HepG2 (cell line): ENCODE data around the gene TSN. TPM values are rescaled to one million over a fixed set of nuclear protein-coding genes. Genes with fewer than 3 reads are reported as not detected.

Experiments
- ADNP ChIP-seq: sonication (generic); formaldehyde crosslinking; IDR thresholded peaks from 2 replicates; pipeline ENCODE4 v1.4.0; 2020; ENCODE audit warnings: missing genetic modification reagents
- ETV5 ChIP-seq: IDR thresholded peaks from 2 replicates; pipeline ENCODE4 v1.6.1; 2018; ENCODE audit warnings: missing biosample characterization, missing genetic modification reagents, inconsistent platforms, borderline replicate concordance
- FOXK1 ChIP-seq: sonication (generic); formaldehyde crosslinking; IDR thresholded peaks from 2 replicates; pipeline ENCODE4 v1.4.0; 2020; ENCODE audit warnings: low read depth, missing genetic modification reagents, borderline replicate concordance
- HOXA9 ChIP-seq: sonication (generic); formaldehyde crosslinking; IDR thresholded peaks from 2 replicates; pipeline ENCODE4 v1.8.1; 2022; ENCODE audit warnings: missing genetic modification reagents, mild to moderate bottlenecking, moderate library complexity, borderline replicate concordance
- KDM1A ChIP-seq: IDR thresholded peaks from 2 replicates; pipeline ENCODE4 v1.6.1; 2016; ENCODE audit warnings: missing compliant biosample characterization
- KDM4B ChIP-seq: sonication (generic); formaldehyde crosslinking; IDR thresholded peaks from 2 replicates; pipeline ENCODE4 v1.4.0; 2020; ENCODE audit warnings: missing genetic modification reagents
- NFIB ChIP-seq: sonication (generic); formaldehyde crosslinking; IDR thresholded peaks from 2 replicates; pipeline ENCODE4 v1.9.0; 2021; ENCODE audit warnings: missing genetic modification reagents, mild to moderate bottlenecking, borderline replicate concordance
- NR2F1 ChIP-seq, 2 experiments: fragments of 450-650 bp in 1 of 2; formaldehyde crosslinking in 1 of 2; IDR thresholded peaks; 2 replicates each; pipeline versions ENCODE4 v1.5.0 to v1.6.1; 2016 to 2020; ENCODE audit warnings: mild to moderate bottlenecking in 1 of 2, missing compliant biosample characterization in 1 of 2, missing genetic modification reagents in 1 of 2, moderate library complexity in 1 of 2
- PHB2 ChIP-seq: fragments of 450-650 bp; IDR thresholded peaks from 2 replicates; pipeline ENCODE4 v1.6.1; 2018; ENCODE audit not compliant: partially characterized antibody
- PRPF4 ChIP-seq: fragments of 200-400 bp; formaldehyde crosslinking; IDR thresholded peaks from 2 replicates; pipeline ENCODE4 v1.6.1; 2016; ENCODE audit warnings: low read length, low read depth; ENCODE audit not compliant: poor library complexity, severe bottlenecking
- SAFB2 ChIP-seq: sonication (generic); formaldehyde crosslinking; IDR thresholded peaks from 2 replicates; pipeline ENCODE4 v1.5.1; 2020; ENCODE audit warnings: missing genetic modification reagents, low read depth, mild to moderate bottlenecking, borderline replicate concordance
- SIN3B ChIP-seq: fragments of 150-350 bp; IDR thresholded peaks from 2 replicates; pipeline ENCODE4 v1.6.1; 2014; ENCODE audit warnings: low read length
- SRSF4 ChIP-seq: fragments of 200-400 bp; formaldehyde crosslinking; IDR thresholded peaks from one replicate; pipeline ENCODE4 v1.6.1; 2018; ENCODE audit warnings: mild to moderate bottlenecking, low read depth, low read length, moderate library complexity; ENCODE audit not compliant: poor library complexity, severe bottlenecking
- ZBTB8A ChIP-seq: sonication (generic); formaldehyde crosslinking; IDR thresholded peaks from 2 replicates; pipeline ENCODE4 v1.4.0; 2020; ENCODE audit warnings: mild to moderate bottlenecking, low read depth, missing genetic modification reagents, borderline replicate concordance
- ZFP41 ChIP-seq: sonication (generic); formaldehyde crosslinking; IDR thresholded peaks from 2 replicates; pipeline ENCODE4 v1.4.0; 2020; ENCODE audit warnings: mild to moderate bottlenecking, missing genetic modification reagents, borderline replicate concordance
- ZNF510 ChIP-seq: sonication (generic); formaldehyde crosslinking; IDR thresholded peaks from 2 replicates; pipeline ENCODE4 v1.4.0; 2020; ENCODE audit warnings: low read depth, mild to moderate bottlenecking, missing genetic modification reagents
- ZNF7 ChIP-seq: IDR thresholded peaks from 2 replicates; pipeline ENCODE4 v1.6.1; 2016; ENCODE audit warnings: missing biosample characterization, missing genetic modification reagents
- ZNF713 ChIP-seq: sonication (generic); formaldehyde crosslinking; IDR thresholded peaks from 2 replicates; pipeline ENCODE4 v1.4.0; 2020; ENCODE audit warnings: mild to moderate bottlenecking, missing genetic modification reagents
- polyA plus RNA-seq, 8 experiments: library from polyadenylated mRNA; depleted of rRNA in 3 of 8; stranded (reverse) in 7 of 8; unstranded in 1 of 8; fragments of >200 nt; fragmentation: Illumina TruSeq in 4 of 8; extraction: Trizol in 4 of 8; gene quantifications; 2 replicates each; pipeline versions ENCODE4 v1.2.1 to v1.2.3, GENCODE V29; 2011 to 2016; ENCODE audit warnings: low read depth in 4 of 8, missing spikeins in 1 of 8, mixed read lengths in 1 of 8; ENCODE audit not compliant: insufficient read depth in 1 of 8
- total RNA-seq, 5 experiments: library from RNA; depleted of rRNA; stranded (reverse); fragments of >200 nt; fragmentation: Illumina TruSeq; extraction: Trizol; gene quantifications; 2 replicates each; pipeline ENCODE4 v1.2.3, GENCODE V29; 2016; ENCODE audit warnings: low read depth in 1 of 5
- TF ChIP-seq, protein P1 (sequence below): sonication (generic); formaldehyde crosslinking; IDR thresholded peaks from 2 replicates; pipeline ENCODE4 v1.8.0; 2022; ENCODE audit warnings: missing genetic modification reagents, mild to moderate bottlenecking, moderate library complexity, borderline replicate concordance
- TF ChIP-seq, protein P2 (sequence below): IDR thresholded peaks from 2 replicates; pipeline ENCODE4 v1.6.1; 2018; ENCODE audit warnings: missing genetic modification reagents, mild to moderate bottlenecking, missing compliant biosample characterization
- TF ChIP-seq, protein P3 (sequence below): sonication (generic); formaldehyde crosslinking; IDR thresholded peaks from 2 replicates; pipeline ENCODE4 v1.8.1; 2022; ENCODE audit warnings: low read depth, mild to moderate bottlenecking, missing genetic modification reagents

The TSN gene
- total and polyA plus RNA-seq, 2 of the 13 experiments (the other 11 are each of a cell fraction or from before 2014, with no cell fraction given) = 56.4 to 115 TPM

DNA sequence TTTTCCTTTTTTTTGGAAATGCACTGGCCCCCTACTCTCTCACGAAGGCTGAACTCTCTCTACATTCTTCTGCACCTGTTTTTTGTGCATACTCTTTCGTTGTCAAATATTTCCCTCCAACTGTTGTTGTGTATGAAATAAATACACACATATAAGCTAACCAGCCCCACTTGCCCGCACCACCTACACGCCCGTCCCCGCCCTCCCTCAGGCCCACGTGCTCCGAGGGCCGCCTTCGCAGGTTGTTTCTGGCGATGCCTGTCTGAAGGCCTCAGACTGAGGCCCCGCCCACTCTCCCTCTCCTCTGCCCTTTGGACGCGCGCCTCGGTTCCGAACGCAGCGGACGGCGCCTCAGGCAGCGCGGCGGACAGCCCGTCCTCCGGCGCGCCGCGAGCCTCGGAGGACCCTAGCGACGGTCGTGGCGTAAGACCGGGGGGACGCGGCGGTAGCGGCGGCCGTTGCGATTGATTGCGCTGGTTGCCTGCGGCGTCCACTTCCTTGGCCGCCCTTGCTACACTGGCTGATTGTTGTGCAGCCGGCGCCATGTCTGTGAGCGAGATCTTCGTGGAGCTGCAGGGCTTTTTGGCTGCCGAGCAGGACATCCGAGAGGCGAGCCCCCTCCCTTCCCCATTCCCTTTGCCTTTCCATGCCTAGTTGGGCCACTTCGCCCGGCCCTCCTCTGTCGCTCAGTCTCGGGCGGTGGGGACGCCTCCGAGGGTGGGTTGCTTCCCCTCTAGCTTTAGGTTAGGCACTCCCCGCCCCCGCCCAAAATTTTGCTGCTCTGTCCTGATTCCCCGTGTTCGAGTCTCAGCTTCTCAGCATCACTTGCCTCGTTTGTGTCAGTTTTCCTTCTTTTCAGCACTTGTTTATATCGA lies at the start of gene TSN (continued):
- TF ChIP-seq, protein P1, sequence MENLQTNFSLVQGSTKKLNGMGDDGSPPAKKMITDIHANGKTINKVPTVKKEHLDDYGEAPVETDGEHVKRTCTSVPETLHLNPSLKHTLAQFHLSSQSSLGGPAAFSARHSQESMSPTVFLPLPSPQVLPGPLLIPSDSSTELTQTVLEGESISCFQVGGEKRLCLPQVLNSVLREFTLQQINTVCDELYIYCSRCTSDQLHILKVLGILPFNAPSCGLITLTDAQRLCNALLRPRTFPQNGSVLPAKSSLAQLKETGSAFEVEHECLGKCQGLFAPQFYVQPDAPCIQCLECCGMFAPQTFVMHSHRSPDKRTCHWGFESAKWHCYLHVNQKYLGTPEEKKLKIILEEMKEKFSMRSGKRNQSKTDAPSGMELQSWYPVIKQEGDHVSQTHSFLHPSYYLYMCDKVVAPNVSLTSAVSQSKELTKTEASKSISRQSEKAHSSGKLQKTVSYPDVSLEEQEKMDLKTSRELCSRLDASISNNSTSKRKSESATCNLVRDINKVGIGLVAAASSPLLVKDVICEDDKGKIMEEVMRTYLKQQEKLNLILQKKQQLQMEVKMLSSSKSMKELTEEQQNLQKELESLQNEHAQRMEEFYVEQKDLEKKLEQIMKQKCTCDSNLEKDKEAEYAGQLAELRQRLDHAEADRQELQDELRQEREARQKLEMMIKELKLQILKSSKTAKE = peak; percentile 76; the same call in 1 of the 2 replicates
- TF ChIP-seq ZNF510 (CRISPR knock-in tag) = peak; percentile 46; the same call in 1 of the 2 replicates
- no peak for TF ChIP-seq ZNF713 (CRISPR knock-in tag)
- TF ChIP-seq ADNP (CRISPR knock-in tag) = no peak
- no peak for TF ChIP-seq SRSF4
- 0 out of 2 replicates have a peak, but pooled peaks have one; percentile 25 for TF ChIP-seq HOXA9 (CRISPR knock-in tag)
- TF ChIP-seq SIN3B = peak; percentile 97
- TF ChIP-seq PHB2 = no peak
- TF ChIP-seq ETV5 (CRISPR knock-in tag) = peak; percentile 82
- TF ChIP-seq KDM4B (CRISPR knock-in tag) = no peak
- TF ChIP-seq, protein P2, sequence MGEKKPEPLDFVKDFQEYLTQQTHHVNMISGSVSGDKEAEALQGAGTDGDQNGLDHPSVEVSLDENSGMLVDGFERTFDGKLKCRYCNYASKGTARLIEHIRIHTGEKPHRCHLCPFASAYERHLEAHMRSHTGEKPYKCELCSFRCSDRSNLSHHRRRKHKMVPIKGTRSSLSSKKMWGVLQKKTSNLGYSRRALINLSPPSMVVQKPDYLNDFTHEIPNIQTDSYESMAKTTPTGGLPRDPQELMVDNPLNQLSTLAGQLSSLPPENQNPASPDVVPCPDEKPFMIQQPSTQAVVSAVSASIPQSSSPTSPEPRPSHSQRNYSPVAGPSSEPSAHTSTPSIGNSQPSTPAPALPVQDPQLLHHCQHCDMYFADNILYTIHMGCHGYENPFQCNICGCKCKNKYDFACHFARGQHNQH (CRISPR knock-in tag) = peak; percentile 95
- TF ChIP-seq, protein P3, sequence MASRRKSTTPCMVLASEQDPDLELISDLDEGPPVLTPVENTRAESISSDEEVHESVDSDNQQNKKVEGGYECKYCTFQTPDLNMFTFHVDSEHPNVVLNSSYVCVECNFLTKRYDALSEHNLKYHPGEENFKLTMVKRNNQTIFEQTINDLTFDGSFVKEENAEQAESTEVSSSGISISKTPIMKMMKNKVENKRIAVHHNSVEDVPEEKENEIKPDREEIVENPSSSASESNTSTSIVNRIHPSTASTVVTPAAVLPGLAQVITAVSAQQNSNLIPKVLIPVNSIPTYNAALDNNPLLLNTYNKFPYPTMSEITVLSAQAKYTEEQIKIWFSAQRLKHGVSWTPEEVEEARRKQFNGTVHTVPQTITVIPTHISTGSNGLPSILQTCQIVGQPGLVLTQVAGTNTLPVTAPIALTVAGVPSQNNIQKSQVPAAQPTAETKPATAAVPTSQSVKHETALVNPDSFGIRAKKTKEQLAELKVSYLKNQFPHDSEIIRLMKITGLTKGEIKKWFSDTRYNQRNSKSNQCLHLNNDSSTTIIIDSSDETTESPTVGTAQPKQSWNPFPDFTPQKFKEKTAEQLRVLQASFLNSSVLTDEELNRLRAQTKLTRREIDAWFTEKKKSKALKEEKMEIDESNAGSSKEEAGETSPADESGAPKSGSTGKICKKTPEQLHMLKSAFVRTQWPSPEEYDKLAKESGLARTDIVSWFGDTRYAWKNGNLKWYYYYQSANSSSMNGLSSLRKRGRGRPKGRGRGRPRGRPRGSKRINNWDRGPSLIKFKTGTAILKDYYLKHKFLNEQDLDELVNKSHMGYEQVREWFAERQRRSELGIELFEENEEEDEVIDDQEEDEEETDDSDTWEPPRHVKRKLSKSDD (CRISPR knock-in tag) = peak; percentile 93
- no peak for TF ChIP-seq PRPF4
- TF ChIP-seq ZBTB8A (CRISPR knock-in tag) = no peak
- no peak for TF ChIP-seq KDM1A (CRISPR knock-in tag)
- no peak for TF ChIP-seq NFIB (CRISPR knock-in tag)
- TF ChIP-seq NR2F1 (CRISPR knock-in tag; IDR thresholded peaks at IDR 0.05) = peak in 1 of 2 experiments; percentile 39; a peak in 1 of 4 replicates
- TF ChIP-seq ZFP41 (CRISPR knock-in tag) = no peak
- peak; percentile 98 for TF ChIP-seq FOXK1 (CRISPR knock-in tag)
- TF ChIP-seq ZNF7 (CRISPR knock-in tag) = no peak; the same call in 1 of the 2 replicates
- peak; percentile 94; the same call in 1 of the 2 replicates for TF ChIP-seq SAFB2 (CRISPR knock-in tag)
